HCT116 (cell line): Measurements from ENCODE around the gene HOXC4. TPM values are rescaled to one million over a fixed set of nuclear protein-coding genes. Genes with fewer than 3 reads are reported as not detected.

Source experiments
- ATAC-seq: fragments of 200-7000 bp; cut with Tn5 transposase; 2 replicates; pipeline ENCODE4 v1.9.1; 2020; ENCODE audit warnings: mild to moderate bottlenecking, moderate library complexity
- BruUV-seq: library from RNA; stranded (reverse); fragments of 400-500 nt; replicated peaks from 2 replicates; lab custom pipeline; 2021; lab: Mats Ljungman, UMichigan
- CTCF ChIA-PET: fragments of 300-600 bp; sonication (Branson Sonifier 250); formaldehyde crosslinking; loops from one replicate; lab custom pipeline; 2021; ENCODE audit warnings: antibody characterized with exemption; lab: Charles Lee
- POLR2A ChIA-PET: fragments of 300-600, 350-600 bp; sonication (Branson Sonifier 250); formaldehyde crosslinking; loops from one replicate; lab custom pipeline; 2021; ENCODE audit warnings: antibody characterized with exemption; lab: Charles Lee
- RAD21 ChIA-PET, 2 experiments: fragments of 300-600 bp; sonication (Branson Sonifier 250); formaldehyde crosslinking; loops; one replicate each; lab custom pipeline; 2023; ENCODE audit warnings: low total read pairs in 2 of 2; ENCODE audit not compliant: uncharacterized antibody in 2 of 2, unreplicated experiment in 2 of 2, low non-redundant PET in 1 of 2; lab: Charles Lee
- DNase-seq: peaks from one replicate; pipeline ENCODE4 v3.0.0-alpha.2; 2010; ENCODE audit warnings: low read depth, low spot score
- H2AFZ ChIP-seq: fragments of 200-600 bp; shearing (Covaris generic), sonication (generic); 2 replicates; pipeline ENCODE4 v1.6.1; 2017; ENCODE audit warnings: low read depth, mixed run types, mixed read lengths, antibody characterized with exemption, low read length; ENCODE audit not compliant: poor library complexity, severe bottlenecking
- H3K27ac ChIP-seq: 2 replicates; pipeline ENCODE4 v1.5.1; 2012; ENCODE audit warnings: low read depth, low read length
- H3K27me3 ChIP-seq: fragments of 200-600 bp; sonication (generic); 2 replicates; pipeline ENCODE4 v1.6.1; 2016; ENCODE audit warnings: mixed run types, low read length, mixed read lengths; ENCODE audit not compliant: insufficient read depth
- H3K36me3 ChIP-seq, 2 experiments: fragments of 200-500 bp in 1 of 2; fragments of 200-600 bp in 1 of 2; sonication (Bioruptor generic) in 1 of 2; sonication (generic) in 1 of 2; 2 replicates each; pipeline versions ENCODE4 v1.5.1 to v1.6.1; 2014 to 2016; ENCODE audit warnings: low read length in 2 of 2, inconsistent platforms in 1 of 2, mixed read lengths in 1 of 2, mixed run types in 1 of 2; ENCODE audit not compliant: insufficient read depth in 2 of 2, control insufficient read depth in 1 of 2
- H3K4me1 ChIP-seq, 2 experiments: fragments of 200-600 bp in 1 of 2; sonication (generic) in 1 of 2; 2 replicates each; pipeline versions ENCODE4 v1.5.1 to v1.6.1; 2012 to 2017; ENCODE audit warnings: low read length in 2 of 2, inconsistent platforms in 1 of 2, mild to moderate bottlenecking in 1 of 2, mixed read lengths in 1 of 2, mixed run types in 1 of 2, moderate library complexity in 1 of 2; ENCODE audit not compliant: insufficient read depth in 2 of 2, control insufficient read depth in 1 of 2
- H3K4me2 ChIP-seq: fragments of 200-600 bp; sonication (generic); 2 replicates; pipeline ENCODE4 v1.6.1; 2017; ENCODE audit warnings: mixed run types, low read length, mixed read lengths
- H3K4me3 ChIP-seq, 2 experiments: fragments of 200-600 bp in 1 of 2; sonication (generic) in 1 of 2; replicated peaks in 1 of 2; 2 replicates each; pipeline ENCODE4 v1.5.1; 2011 to 2016; ENCODE audit warnings: low read length in 2 of 2, control low read depth in 1 of 2, low read depth in 1 of 2, mild to moderate bottlenecking in 1 of 2, mixed read lengths in 1 of 2, mixed run types in 1 of 2
- H3K79me2 ChIP-seq: fragments of 200-600 bp; sonication (generic); 2 replicates; pipeline ENCODE4 v1.6.1; 2017; ENCODE audit warnings: mild to moderate bottlenecking, mixed run types, low read length, moderate library complexity, mixed read lengths; ENCODE audit not compliant: insufficient read depth
- H3K9ac ChIP-seq: fragments of 200-600 bp; sonication (generic); 2 replicates; pipeline ENCODE4 v1.6.1; 2016; ENCODE audit warnings: low read length, mixed read lengths
- H3K9me2 ChIP-seq: fragments of 200-600 bp; sonication (generic), shearing (Covaris generic); 2 replicates; pipeline ENCODE4 v1.6.1; 2017; ENCODE audit warnings: mixed run types, mild to moderate bottlenecking, moderate library complexity; ENCODE audit not compliant: insufficient read depth
- H3K9me3 ChIP-seq, 2 experiments: fragments of 200-500 bp in 1 of 2; fragments of 200-600 bp in 1 of 2; sonication (Bioruptor generic) in 1 of 2; sonication (generic) in 1 of 2; 2 replicates each; pipeline ENCODE4 v1.6.1; 2014 to 2017; ENCODE audit warnings: low read length in 2 of 2, mixed read lengths in 2 of 2, inconsistent platforms in 1 of 2, low read depth in 1 of 2, mild to moderate bottlenecking in 1 of 2, mixed run types in 1 of 2, moderate library complexity in 1 of 2; ENCODE audit not compliant: control insufficient read depth in 1 of 2, insufficient read depth in 1 of 2
- H4K20me1 ChIP-seq: fragments of 200-600 bp; sonication (generic), shearing (Covaris generic); 2 replicates; pipeline ENCODE4 v1.6.1; 2017; ENCODE audit warnings: mixed run types, mild to moderate bottlenecking, moderate library complexity; ENCODE audit not compliant: insufficient read depth
- ATF3 ChIP-seq: IDR thresholded peaks from 2 replicates; pipeline ENCODE4 v1.6.1; 2012
- CBX3 ChIP-seq: IDR thresholded peaks from 2 replicates; pipeline ENCODE4 v1.6.1; 2012; ENCODE audit warnings: low read depth
- EGR1 ChIP-seq: IDR thresholded peaks from 2 replicates; pipeline ENCODE4 v1.6.1; 2012; ENCODE audit warnings: low read depth
- ELF1 ChIP-seq: IDR thresholded peaks from 2 replicates; pipeline ENCODE4 v1.6.1; 2012; ENCODE audit warnings: low read depth, borderline replicate concordance
- FOSL1 ChIP-seq: IDR thresholded peaks from 2 replicates; pipeline ENCODE4 v1.6.1; 2012; ENCODE audit warnings: low read depth
- POLR2A ChIP-seq: IDR thresholded peaks from 2 replicates; pipeline ENCODE4 v1.7.0; 2011; ENCODE audit warnings: borderline replicate concordance; ENCODE audit not compliant: insufficient read depth, insufficient read length; ENCODE audit errors: extremely low read depth
- SRF ChIP-seq: IDR thresholded peaks from 2 replicates; pipeline ENCODE4 v1.6.1; 2012; ENCODE audit warnings: low read depth
- ZBTB33 ChIP-seq: IDR thresholded peaks from 2 replicates; pipeline ENCODE4 v1.6.1; 2011; ENCODE audit warnings: mild to moderate bottlenecking, low read length, moderate library complexity; ENCODE audit not compliant: insufficient replicate concordance; ENCODE audit errors: extremely low read depth
- ZNF274 ChIP-seq: fragments of 200-500 bp; sonication (Bioruptor generic); IDR thresholded peaks from 2 replicates; pipeline ENCODE4 v1.6.1; 2014; ENCODE audit warnings: mild to moderate bottlenecking, low read depth, low read length, inconsistent platforms
- intact Hi-C: fragments of 100-400 bp; cut with micrococcal nuclease; formaldehyde crosslinking; loops from 2 replicates; pipeline ENCODE4 v1.10.0; 2022
- total RNA-seq: library from RNA; stranded (reverse); gene quantifications from one replicate; pipeline ENCODE4 v1.2.1, GENCODE V29; 2021; ENCODE audit not compliant: unreplicated experiment
- TF ChIP-seq, protein P1 (sequence below), 3 experiments: fragments of 200-600 bp in 1 of 3; sonication (generic) in 1 of 3; IDR thresholded peaks in 2 of 3; conservative IDR thresholded peaks in 1 of 3; 2 replicates each; pipeline ENCODE4 v1.5.1; 2012 to 2017; ENCODE audit warnings: low read depth in 2 of 3, low read length in 2 of 3, antibody characterized with exemption in 1 of 3, borderline replicate concordance in 1 of 3, control low read depth in 1 of 3, mild to moderate bottlenecking in 1 of 3, mixed read lengths in 1 of 3, mixed run types in 1 of 3, moderate library complexity in 1 of 3; ENCODE audit not compliant: insufficient read depth in 1 of 3
- TF ChIP-seq, protein P2 (sequence below): IDR thresholded peaks from 2 replicates; pipeline ENCODE4 v1.6.1; 2012
- TF ChIP-seq, protein P3 (sequence below): IDR thresholded peaks from 2 replicates; pipeline ENCODE4 v1.6.1; 2012; ENCODE audit warnings: low read depth

The HOXC4 gene
- total RNA-seq, 1 experiment from 2014 or later, result 1.5 TPM

DNA sequence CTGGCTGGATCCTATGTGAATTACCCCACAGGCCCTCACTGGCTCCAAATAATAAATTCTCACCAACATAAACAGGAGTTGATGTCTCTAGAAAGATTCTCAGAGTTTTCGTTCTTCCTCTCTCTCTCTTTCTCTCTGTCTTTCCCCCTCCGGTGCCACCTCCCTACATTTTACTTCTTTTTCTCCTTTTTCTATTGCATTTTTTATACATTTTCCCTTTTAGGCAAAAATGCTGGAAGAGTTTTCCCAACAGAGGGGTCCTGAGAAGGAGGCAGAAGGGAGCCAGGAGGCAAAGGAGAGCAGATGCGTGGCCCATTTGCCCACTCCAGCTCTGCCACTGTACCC lies 26.2 kb upstream of the HOXC4 start:
- no peaks in the 10 kb centered on the region for H3K36me3 ChIP-seq
- H3K9ac ChIP-seq, result no peak overlapping the region
- ChIA-PET RAD21 (interaction anchor here in 1 of 2 experiments (0.6 kb wide), 1 partner anchor 32 kb away, joined by 3 read pairs; no protein-coding TSS in a partner anchor), CTCF (interaction anchor here (2.6 kb wide), 1 partner anchor 10 kb away, joined by 7 read pairs; no protein-coding TSS in a partner anchor), POLR2A (interaction anchor here (1.0 kb wide), 1 partner anchor 11 kb away, joined by 3 read pairs; no protein-coding TSS in a partner anchor)
- no peak for DNase-seq
- H3K27ac ChIP-seq, result no peak overlapping the region
- H4K20me1 ChIP-seq, result no peaks in the 10 kb centered on the region
- H3K27me3 ChIP-seq, result no peaks in the 10 kb centered on the region
- ATAC-seq, result no peak
- TF ChIP-seq FOSL1, result no peak
- TF ChIP-seq, protein P1, sequence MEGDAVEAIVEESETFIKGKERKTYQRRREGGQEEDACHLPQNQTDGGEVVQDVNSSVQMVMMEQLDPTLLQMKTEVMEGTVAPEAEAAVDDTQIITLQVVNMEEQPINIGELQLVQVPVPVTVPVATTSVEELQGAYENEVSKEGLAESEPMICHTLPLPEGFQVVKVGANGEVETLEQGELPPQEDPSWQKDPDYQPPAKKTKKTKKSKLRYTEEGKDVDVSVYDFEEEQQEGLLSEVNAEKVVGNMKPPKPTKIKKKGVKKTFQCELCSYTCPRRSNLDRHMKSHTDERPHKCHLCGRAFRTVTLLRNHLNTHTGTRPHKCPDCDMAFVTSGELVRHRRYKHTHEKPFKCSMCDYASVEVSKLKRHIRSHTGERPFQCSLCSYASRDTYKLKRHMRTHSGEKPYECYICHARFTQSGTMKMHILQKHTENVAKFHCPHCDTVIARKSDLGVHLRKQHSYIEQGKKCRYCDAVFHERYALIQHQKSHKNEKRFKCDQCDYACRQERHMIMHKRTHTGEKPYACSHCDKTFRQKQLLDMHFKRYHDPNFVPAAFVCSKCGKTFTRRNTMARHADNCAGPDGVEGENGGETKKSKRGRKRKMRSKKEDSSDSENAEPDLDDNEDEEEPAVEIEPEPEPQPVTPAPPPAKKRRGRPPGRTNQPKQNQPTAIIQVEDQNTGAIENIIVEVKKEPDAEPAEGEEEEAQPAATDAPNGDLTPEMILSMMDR (IDR thresholded peaks at IDR 0.05 in 2 of 3, conservative IDR thresholded peaks at IDR 0.05 in 1 of 3; ENCODE audit: borderline replicate concordance in 1 of 3, insufficient read depth in 1 of 3, low read depth in 2 of 3, low read length in 2 of 3), result no peak
- TF ChIP-seq, protein P2, sequence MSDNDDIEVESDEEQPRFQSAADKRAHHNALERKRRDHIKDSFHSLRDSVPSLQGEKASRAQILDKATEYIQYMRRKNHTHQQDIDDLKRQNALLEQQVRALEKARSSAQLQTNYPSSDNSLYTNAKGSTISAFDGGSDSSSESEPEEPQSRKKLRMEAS, result no peak
- TF ChIP-seq CBX3, result no peak
- TF ChIP-seq ZNF274, result no peak
- TF ChIP-seq EGR1, result no peak
- TF ChIP-seq ZBTB33, result no peak
- TF ChIP-seq ELF1, result no peak
- no peak for TF ChIP-seq SRF
- TF ChIP-seq, protein P3, sequence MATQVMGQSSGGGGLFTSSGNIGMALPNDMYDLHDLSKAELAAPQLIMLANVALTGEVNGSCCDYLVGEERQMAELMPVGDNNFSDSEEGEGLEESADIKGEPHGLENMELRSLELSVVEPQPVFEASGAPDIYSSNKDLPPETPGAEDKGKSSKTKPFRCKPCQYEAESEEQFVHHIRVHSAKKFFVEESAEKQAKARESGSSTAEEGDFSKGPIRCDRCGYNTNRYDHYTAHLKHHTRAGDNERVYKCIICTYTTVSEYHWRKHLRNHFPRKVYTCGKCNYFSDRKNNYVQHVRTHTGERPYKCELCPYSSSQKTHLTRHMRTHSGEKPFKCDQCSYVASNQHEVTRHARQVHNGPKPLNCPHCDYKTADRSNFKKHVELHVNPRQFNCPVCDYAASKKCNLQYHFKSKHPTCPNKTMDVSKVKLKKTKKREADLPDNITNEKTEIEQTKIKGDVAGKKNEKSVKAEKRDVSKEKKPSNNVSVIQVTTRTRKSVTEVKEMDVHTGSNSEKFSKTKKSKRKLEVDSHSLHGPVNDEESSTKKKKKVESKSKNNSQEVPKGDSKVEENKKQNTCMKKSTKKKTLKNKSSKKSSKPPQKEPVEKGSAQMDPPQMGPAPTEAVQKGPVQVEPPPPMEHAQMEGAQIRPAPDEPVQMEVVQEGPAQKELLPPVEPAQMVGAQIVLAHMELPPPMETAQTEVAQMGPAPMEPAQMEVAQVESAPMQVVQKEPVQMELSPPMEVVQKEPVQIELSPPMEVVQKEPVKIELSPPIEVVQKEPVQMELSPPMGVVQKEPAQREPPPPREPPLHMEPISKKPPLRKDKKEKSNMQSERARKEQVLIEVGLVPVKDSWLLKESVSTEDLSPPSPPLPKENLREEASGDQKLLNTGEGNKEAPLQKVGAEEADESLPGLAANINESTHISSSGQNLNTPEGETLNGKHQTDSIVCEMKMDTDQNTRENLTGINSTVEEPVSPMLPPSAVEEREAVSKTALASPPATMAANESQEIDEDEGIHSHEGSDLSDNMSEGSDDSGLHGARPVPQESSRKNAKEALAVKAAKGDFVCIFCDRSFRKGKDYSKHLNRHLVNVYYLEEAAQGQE, result no peak
- no peak for TF ChIP-seq ATF3
- TF ChIP-seq POLR2A, result no peak
- no peaks in the 10 kb centered on the region for H3K9me2 ChIP-seq
- no peaks in the 10 kb centered on the region for H3K9me3 ChIP-seq
- no peaks in the 10 kb centered on the region; a peak in 1 of 4 replicates for H3K4me1 ChIP-seq
- intact Hi-C loops, result no loop called here
- H2AFZ ChIP-seq, result no peak overlapping the region
- no peak overlapping the region for H3K4me3 ChIP-seq
- no peaks in the 10 kb centered on the region for H3K79me2 ChIP-seq
- no TSS peak for BruUV-seq
- no peak overlapping the region for H3K4me2 ChIP-seq
